Measurements from ENCODE around the gene SERPINB10.

The SERPINB10 gene

GRCh38 chr18:63907664-63908063 lies at the start of gene SERPINB10:
Gene SERPINB10, plus strand, starts transcription at chr18:63907958. Its CDS starts 7,553 bp downstream, at chr18:63915511.
- DNase-seq = no peak

- no peak for DNase-seq
Observed at GRCh38 chr18:63858456-63858855, 49.3 kb upstream of the SERPINB10 start.

GRCh38 chr18:63859781-63860475 lies 47.8 kb upstream of the SERPINB10 start:
- no peak for DNase-seq

- DNase-seq = no peak
Observed at GRCh38 chr18:63860531-63860930, 47.2 kb upstream of the SERPINB10 start.

DNA sequence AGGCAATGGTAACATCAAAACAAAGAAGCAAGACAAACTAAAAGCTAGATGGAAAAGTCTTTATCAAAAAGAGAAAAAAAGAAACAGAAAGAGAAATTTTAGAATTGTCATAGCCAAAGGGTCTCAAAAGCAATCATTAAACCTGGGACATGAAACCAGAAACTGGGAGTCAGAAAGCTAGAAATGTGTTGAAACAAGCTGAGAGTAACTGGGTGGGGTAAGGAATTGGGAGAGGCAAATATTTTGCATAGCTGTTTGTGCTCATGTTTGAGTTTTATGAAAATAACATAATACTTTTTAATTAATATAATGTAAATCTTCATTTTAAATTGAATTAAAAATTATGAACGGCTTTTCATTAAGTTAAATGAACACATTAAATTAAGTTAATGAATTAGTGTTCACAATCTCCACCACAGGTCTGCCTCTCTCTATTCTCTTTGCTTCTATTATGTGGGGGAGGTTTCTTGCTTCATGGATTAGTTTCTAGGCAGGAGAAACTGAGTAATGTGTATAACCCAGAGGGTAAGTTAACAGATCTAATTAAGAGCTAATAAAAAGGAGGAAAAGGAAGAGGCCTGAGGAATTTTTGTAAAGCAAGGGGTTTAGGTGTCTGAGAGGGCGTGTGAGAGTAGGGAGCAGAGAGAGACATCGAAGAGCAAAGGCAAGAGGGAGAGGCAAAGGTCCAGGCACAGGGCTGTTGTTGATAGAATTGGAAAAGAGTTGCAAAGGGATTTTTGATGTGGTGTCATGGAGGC lies 40.2 kb upstream of the SERPINB10 start:
- no peak for DNase-seq

- DNase-seq = no peak
Observed at GRCh38 chr18:63868546-63868945, 39.2 kb upstream of the SERPINB10 start.

DNA sequence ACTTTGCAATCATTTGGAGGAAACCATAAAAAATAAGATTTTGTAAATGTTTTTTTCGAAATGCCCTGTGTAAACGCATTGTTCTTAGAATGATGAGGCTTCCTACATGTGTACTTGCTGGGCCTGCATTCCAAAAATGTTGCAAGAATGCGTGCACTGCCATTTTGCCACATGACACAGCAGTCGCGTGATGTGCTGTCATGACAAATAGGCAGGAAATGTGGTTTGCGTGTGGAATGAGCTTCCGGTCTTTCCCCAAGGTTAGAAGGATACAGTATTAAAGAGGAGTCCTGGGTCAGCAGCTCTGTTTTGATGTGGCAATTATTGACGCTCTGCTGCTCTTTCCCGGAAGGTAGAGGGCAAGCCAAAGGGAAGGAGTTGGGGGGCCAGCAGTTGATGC lies 38.4 kb upstream of the SERPINB10 start:
- no peak for DNase-seq

DNA sequence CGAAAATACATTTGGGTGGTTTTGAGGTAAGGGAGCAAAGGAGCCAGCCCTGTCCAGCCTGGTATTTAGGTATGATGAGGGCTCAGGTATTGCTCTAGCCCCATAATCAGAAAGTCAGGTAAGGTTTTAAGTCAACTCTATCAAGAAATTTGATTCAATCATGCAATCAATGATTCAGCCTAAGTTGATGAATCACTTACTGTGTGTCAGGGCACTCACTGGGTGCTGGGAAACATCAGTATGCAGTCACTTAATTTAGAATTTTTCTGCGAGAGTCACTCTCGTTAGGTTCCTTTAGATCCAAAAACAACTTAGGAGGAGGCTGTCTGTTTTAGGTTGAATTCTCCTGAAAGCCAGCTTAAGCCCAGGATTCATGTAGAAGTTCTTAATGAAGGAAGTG lies 37.9 kb upstream of the SERPINB10 start:
- no peak for DNase-seq

DNA sequence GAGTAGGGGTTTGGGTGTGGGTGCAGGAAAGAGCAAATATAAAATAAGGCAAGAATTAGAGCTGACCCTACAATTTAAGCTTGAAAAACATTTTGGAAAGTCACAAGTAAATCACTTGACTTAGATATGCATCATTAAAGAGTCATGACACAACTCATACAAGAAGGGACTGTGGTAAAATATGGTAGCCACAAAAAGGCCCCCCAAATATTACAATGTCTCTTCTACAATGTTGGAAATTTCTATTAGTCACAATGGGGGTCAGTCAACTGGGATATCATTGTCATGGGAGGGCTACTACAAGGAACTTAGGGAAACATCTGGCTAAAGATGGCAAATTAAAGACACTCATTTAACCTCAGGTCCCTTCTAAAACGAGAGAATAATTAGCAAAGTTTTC lies 35.9 kb upstream of the SERPINB10 start:
- DNase-seq = no peak

- no peak for DNase-seq
Observed at GRCh38 chr18:63872586-63872985, 35.2 kb upstream of the SERPINB10 start.

DNA sequence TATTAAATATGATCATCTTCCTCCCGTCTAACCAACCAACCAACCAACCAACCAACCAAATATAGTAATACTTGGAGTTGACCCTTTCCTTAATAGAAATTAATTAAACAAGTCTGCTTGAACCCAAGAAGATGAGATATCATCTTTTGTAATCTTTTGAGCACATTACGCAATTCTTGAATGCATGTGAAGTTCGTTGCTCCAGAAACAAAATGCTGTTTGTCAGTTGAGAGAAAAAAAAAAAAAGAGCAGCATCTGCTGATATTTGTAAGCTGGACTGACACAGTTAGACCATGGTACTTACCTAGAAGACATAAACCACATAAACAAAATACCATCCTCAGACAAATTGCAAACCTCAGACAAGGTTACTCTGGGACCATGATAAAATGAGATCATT lies 29.4 kb upstream of the SERPINB10 start:
- no peak for DNase-seq

- DNase-seq = no peak
Observed at GRCh38 chr18:63878925-63879324, 28.8 kb upstream of the SERPINB10 start.

DNA sequence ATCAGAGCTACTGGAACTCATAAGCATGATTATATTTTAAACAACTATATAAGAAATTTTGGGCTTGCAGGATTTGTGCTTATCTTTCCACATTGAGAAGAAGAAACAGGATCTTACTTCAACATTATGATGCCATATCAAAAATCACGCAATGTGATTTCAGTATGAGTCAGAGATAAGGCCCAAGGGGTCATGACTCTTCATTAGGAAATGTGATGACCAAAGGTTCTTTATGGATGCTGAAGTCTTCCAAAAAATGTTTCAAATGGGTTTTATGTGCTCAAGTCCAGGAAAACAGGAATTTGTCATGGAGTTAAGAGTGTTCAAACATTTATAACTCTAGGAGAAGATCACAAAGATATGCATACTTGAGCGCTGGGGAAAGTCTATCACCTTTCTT lies 28.0 kb upstream of the SERPINB10 start:
- DNase-seq = no peak

DNA sequence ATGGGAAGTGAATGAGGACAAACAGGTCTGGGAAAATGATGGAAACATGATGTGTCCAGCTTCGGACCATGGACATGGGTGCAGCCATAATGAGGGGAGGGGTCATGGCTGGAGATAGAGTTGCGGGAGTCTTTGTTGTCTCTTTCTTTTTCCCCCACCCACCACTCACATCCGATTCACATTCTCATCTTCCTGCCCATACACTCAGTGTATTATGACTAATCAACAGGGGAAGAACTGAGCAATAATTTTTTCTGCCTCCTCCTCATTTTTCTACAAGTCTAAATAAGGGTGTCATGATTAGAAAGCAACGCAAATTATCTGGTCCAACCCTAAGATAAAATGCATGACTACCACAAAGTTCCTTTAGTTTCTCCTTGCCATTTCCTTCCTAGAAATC lies 25.9 kb upstream of the SERPINB10 start:
- no peak for DNase-seq

DNA sequence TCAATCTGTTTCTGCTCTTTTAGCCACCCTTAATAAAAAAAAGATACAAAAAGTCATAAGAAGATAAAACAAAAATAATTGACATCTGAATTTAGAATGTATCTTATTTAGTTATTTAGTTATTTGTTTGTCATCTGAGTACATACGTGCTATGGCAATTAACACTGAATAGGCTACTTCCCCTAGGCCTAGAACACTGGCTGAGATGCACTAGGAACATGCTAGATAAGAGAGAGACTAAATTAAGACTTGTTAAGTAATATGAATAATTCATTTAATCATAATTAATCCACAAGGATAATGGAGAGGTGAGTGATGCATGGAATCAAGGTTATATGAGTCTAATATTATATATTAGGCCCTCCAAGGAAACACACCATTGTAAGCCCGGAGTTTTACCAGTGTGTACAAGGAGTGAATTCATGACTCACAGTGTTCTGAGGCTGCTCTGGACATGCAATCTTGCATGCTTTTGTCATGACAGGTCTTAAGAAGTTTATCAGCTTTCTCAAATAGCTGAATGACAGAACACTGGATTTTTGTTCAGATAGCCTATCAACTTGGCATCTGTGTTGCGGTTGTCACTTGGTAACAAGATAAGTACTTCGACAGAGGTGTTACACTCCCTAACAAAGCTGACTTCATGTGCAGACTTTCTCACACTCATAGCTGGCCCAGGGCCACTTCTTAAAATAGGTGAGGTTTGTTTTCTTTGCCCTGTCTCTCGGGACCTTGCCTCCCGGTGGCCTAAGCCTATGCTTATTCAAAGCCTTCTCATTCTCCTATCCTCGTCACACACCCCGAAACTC lies 25.2 kb upstream of the SERPINB10 start:
- no peak for DNase-seq

- DNase-seq = no peak
Observed at GRCh38 chr18:63883617-63884016, 24.1 kb upstream of the SERPINB10 start.

GRCh38 chr18:63887424-63887823 lies 20.3 kb upstream of the SERPINB10 start, which contains the start of gene SERPINB2:
Gene SERPINB2, plus strand, starts transcription at chr18:63887705. Its CDS starts 3,740 bp downstream, at chr18:63891445.
- no peak for DNase-seq

DNA sequence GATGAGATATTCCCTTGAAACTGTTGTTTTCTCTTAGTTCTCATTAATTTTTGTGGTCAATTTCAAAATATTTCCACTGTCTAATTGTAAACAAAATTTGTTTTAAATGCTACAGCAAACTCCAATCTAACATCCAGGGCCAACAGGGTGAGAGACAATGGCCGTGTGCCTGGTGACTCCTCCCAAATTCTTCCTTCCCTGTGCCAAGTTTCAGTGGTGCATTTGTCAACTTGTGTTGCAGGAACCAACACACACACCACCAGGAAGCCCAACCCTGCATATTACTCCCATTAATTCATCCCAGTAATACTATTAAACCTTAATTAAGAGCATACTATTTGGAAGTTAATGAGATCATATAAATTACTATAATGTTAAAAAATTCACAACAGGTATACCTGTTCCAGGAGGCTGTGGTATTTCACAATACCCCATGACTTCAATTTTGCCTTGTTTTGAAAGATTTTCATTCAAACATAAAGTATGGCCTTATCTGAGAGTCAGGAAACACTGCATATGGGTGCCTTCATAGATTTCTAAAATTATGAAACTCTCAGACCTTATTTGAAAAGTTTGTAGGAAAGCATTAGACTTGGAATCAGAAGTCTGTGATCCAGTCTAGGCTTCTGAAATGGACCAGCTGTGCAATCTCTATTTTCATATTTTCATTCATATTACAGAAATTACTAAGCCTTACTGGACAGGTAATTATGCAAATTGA lies 19.1 kb upstream of the SERPINB10 start:
- DNase-seq = no peak

DNA sequence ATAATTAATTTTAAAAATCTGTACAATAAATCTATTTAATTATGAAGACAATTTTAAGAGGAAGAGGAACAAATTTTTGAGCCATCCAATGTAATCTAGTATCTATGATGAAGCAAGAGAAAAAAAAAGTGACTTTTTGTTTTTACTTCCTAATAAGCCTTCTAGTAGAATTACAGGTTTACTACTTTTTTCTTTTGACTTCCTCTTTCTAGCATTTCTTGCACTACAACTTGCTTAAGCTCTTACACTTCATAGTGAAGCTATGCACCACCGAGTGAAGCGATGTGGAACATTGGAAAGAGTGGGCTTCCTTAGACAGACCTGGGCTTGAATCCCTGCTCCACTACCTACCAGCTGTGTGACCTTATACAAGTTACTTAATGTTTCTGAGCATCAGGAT lies 18.1 kb upstream of the SERPINB10 start:
- no peak for DNase-seq

DNA sequence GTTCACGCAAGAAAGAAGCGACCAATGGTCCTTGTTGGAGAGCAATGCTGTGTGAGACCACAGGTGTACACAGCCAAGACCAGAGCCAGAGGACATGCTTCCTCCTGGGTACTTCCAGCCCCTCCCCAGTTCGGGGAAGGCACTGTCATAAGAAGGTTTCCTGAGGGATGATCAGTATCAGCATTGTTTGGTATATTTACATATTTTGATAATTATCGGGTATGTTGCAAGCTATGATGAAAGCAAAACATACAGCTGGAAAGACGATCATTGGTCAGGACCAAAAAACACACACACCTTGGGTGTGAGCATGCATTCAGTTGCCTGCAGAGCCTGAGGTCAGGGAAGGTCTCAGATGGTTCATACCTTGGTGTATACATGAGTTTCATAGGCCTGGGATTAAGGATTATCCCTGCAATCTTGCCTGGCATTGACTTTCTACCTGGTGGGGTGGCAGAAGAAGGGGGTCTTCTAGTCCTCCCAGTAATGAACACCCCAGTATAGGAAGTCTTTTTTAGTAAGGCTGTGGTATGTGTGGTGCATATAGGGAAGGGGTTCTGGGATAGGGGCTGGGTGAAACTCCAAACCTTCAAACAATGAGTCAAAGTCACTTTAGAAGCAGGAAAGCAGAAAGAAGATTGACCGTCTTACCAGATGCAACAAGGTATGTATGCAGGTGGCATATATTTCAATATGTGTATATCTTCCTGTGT lies 17.4 kb upstream of the SERPINB10 start:
- DNase-seq = no peak

DNA sequence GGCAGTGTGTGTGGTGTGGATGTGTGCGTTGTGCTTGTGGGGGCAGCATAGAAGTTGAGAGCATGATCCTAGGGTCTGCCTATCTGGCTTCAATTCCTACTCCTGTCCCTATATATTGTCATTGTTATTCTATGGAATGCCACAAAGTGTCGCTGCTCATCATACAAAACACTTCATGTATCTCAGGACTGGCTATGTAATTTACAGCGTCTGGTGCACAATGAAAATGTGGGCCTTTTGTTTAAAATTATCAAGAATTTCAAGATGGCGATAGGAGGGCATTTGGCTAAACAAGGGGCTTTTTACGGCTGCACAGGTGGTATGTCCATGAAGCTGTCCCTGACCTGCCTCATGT lies 16.8 kb upstream of the SERPINB10 start:
- DNase-seq = no peak

DNA sequence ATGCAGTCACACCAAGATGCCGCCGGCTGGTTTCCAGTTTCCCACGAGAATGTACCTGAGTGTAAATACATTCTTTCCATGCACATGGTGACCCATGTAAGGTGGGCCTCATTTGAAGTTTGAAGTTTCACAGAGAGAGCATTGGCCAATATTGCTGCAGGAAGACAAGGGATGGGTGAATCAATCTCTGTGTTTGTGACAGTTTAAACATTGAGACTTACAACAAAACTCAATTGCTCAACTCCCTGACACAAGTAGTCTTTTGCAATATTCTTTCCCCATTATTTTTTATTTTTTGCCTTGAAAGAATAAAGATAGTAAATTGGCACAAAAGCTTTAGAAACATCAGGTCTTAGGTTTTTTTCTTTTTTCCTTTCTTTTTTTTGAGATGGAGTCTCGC lies 15.2 kb upstream of the SERPINB10 start:
- no peak for DNase-seq
